Urothelium cell line (cell line): ENCODE data around the gene LAP3.
A peak's percentile ranks its signal among the peaks of the same experiment; 100 is the strongest.
"Not testable (repeated sequence)": the region's sequence is repeated elsewhere in the genome, so short reads cannot be mapped to it uniquely, and the experiment has no call there.

Source experiments
- DNase-seq: peaks from one replicate; pipeline ENCODE4 v3.0.0; 2011; ENCODE audit warnings: low spot score, mixed read lengths
- FAIRE-seq: peaks from 2 replicates; lab custom pipeline; 2011; peaks lifted over from hg19 to GRCh38; lab: Jason Lieb, UNC

The LAP3 gene

GRCh38 chr4:17561195-17561909 lies 15.6 kb upstream of the LAP3 start:
- FAIRE-seq = no peak

GRCh38 chr4:17562157-17562556 lies 14.8 kb upstream of the LAP3 start:
- FAIRE-seq (no peak), DNase-seq (no peak)

More at GRCh38 chr4:17561195-17561909, 15.6 kb upstream of the LAP3 start:
- peak; percentile 6 for DNase-seq

GRCh38 chr4:17565846-17566245 lies 11.2 kb upstream of the LAP3 start:
- FAIRE-seq (no peak), DNase-seq (no peak)

GRCh38 chr4:17567271-17567670 lies 9.7 kb upstream of the LAP3 start:
- no peak for FAIRE-seq
- no peak for DNase-seq

- DNase-seq (no peak), FAIRE-seq (no peak)
Measured at GRCh38 chr4:17574206-17574605, 2.8 kb upstream of the LAP3 start.

GRCh38 chr4:17575177-17575576 lies 1.8 kb upstream of the LAP3 start:
- not testable (repeated sequence) for DNase-seq, FAIRE-seq

GRCh38 chr4:17577665-17578481 lies 875 bp downstream of the LAP3 start:
- DNase-seq (peak; percentile 20), FAIRE-seq (no peak)

GRCh38 chr4:17578482-17578891 lies 1.5 kb downstream of the LAP3 start:
- FAIRE-seq (no peak), DNase-seq (no peak)

- no peak for DNase-seq
- no peak for FAIRE-seq
Measured at GRCh38 chr4:17580969-17581368, 4.0 kb downstream of the LAP3 start.

- DNase-seq (no peak), FAIRE-seq (no peak)
Measured at GRCh38 chr4:17583276-17583675, 6.3 kb downstream of the LAP3 start.

- FAIRE-seq (no peak), DNase-seq (no peak)
Measured at GRCh38 chr4:17583941-17584340, 6.9 kb downstream of the LAP3 start.

- DNase-seq (no peak), FAIRE-seq (no peak)
Measured at GRCh38 chr4:17584521-17585213, 7.7 kb downstream of the LAP3 start.

- no peak for DNase-seq
Measured at GRCh38 chr4:17587094-17587822, 10.3 kb downstream of the LAP3 start.

GRCh38 chr4:17589355-17589754 lies 12.4 kb downstream of the LAP3 start:
- DNase-seq = no peak
- no peak for FAIRE-seq

More at GRCh38 chr4:17587094-17587822, 10.3 kb downstream of the LAP3 start:
- FAIRE-seq = no peak

GRCh38 chr4:17595471-17596005 lies 18.5 kb downstream of the LAP3 start:
- no peak for FAIRE-seq
- DNase-seq = no peak

- DNase-seq (peak; percentile 5), FAIRE-seq (no peak)
Measured at GRCh38 chr4:17597517-17597916, 20.5 kb downstream of the LAP3 start.

- no peak for FAIRE-seq
Measured at GRCh38 chr4:17599826-17600225, 22.8 kb downstream of the LAP3 start.

GRCh38 chr4:17605236-17605635 lies 28.2 kb downstream of the LAP3 start:
- FAIRE-seq = no peak
- DNase-seq = no peak

More at GRCh38 chr4:17599826-17600225, 22.8 kb downstream of the LAP3 start:
- DNase-seq = no peak

GRCh38 chr4:17613761-17614415 lies 36.9 kb downstream of the LAP3 start:
- FAIRE-seq (no peak), DNase-seq (peak; percentile 32)
